ENCODE data around the gene KSR2. TPM values are rescaled to one million over a fixed set of nuclear protein-coding genes. Genes with fewer than 3 reads are reported as not detected.

KSR2 gene
- total RNA-seq, 4 donors from 2014 or later, result under 0.01 to 0.08 (median under 0.01) TPM; not detected in 1

GRCh38 chr12:117907108-117907689 is 61.6 kb downstream of the KSR2 start:
- H3K27ac ChIP-seq, result no peak overlapping the region
- ATAC-seq, result no peak
- WGBS, 2 donors (ENCODE audit: low coverage in 1 of 2), result 35 to 40% methylated on average over 1 to 8 of the region's 11 CpGs
- peaks cover 18% of the 10 kb centered on the region for H3K27me3 ChIP-seq
- H3K36me3 ChIP-seq, result no peaks in the 10 kb centered on the region
- H3K4me3 ChIP-seq, result no peak overlapping the region
- TF ChIP-seq POLR2AphosphoS5 (IDR thresholded peaks at IDR 0.05), result no peak
- no peak for TF ChIP-seq EP300 (IDR thresholded peaks at IDR 0.05)
- TF ChIP-seq POLR2A (IDR thresholded peaks at IDR 0.05), result no peak
- TF ChIP-seq CTCF (IDR thresholded peaks at IDR 0.05), result no peak
- H3K4me1 ChIP-seq, result no peaks in the 10 kb centered on the region
- H3K9me3 ChIP-seq, result peaks cover 0 to 16% (median 0%) of the 10 kb centered on the region in 3 donors

GRCh38 chr12:117904051-117904450 is 64.7 kb downstream of the KSR2 start:
- Histone ChIP-seq H3K4me3 (no peak overlapping the region), H3K9me3 (peaks cover 0 to 10% (median 0%) of the 10 kb centered on the region in 3 donors), H3K36me3 (no peaks in the 10 kb centered on the region), H3K4me1 (no peaks in the 10 kb centered on the region), H3K27me3 (peaks cover 21% of the 10 kb centered on the region), H3K27ac (no peak overlapping the region)
- ATAC-seq, result no peak
- no peak for TF ChIP-seq POLR2A (IDR thresholded peaks at IDR 0.05)
- 83 to 92% methylated on average over 4 to 6 of the region's 6 CpGs for WGBS, 2 donors (ENCODE audit: low coverage in 1 of 2)

- Histone ChIP-seq H3K4me3 (no peak overlapping the region), H3K36me3 (no peaks in the 10 kb centered on the region), H3K27ac (no peak overlapping the region), H3K27me3 (peaks cover 21% of the 10 kb centered on the region), H3K4me1 (no peaks in the 10 kb centered on the region), H3K9me3 (peaks cover 0 to 10% (median 0%) of the 10 kb centered on the region in 3 donors)
- ATAC-seq, result no peak
- no peak for TF ChIP-seq POLR2AphosphoS5 (IDR thresholded peaks at IDR 0.05)
- TF ChIP-seq EP300 (IDR thresholded peaks at IDR 0.05), result no peak
- no peak for TF ChIP-seq POLR2A (IDR thresholded peaks at IDR 0.05)
- no peak for TF ChIP-seq CTCF (IDR thresholded peaks at IDR 0.05)
- WGBS, 2 donors (ENCODE audit: low coverage in 1 of 2), result 50 to 63% methylated on average over 3 of the region's 3 CpGs
Measured at GRCh38 chr12:117903110-117903840, 65.5 kb downstream of the KSR2 start.

- ATAC-seq, result no peak
- Histone ChIP-seq H3K4me3 (no peak overlapping the region), H3K36me3 (no peaks in the 10 kb centered on the region), H3K27me3 (peaks cover 31% of the 10 kb centered on the region), H3K27ac (no peak overlapping the region), H3K4me1 (no peaks in the 10 kb centered on the region), H3K9me3 (peaks cover 0 to 10% (median 0%) of the 10 kb centered on the region in 3 donors)
- 83 to 92% methylated on average over 8 of the region's 8 CpGs for WGBS, 2 donors (ENCODE audit: low coverage in 1 of 2)
- no peak for TF ChIP-seq CTCF (IDR thresholded peaks at IDR 0.05)
- no peak for TF ChIP-seq EP300 (IDR thresholded peaks at IDR 0.05)
- TF ChIP-seq POLR2A (IDR thresholded peaks at IDR 0.05), result no peak
- no peak for TF ChIP-seq POLR2AphosphoS5 (IDR thresholded peaks at IDR 0.05)
Measured at GRCh38 chr12:117901631-117902030, 67.2 kb downstream of the KSR2 start.

- no peaks in the 10 kb centered on the region for H3K4me1 ChIP-seq
- H3K27me3 ChIP-seq, result peaks cover 26% of the 10 kb centered on the region
- peaks cover 0 to 10% (median 0%) of the 10 kb centered on the region in 3 donors for H3K9me3 ChIP-seq
- no peak for ATAC-seq
- 72 to 90% methylated on average over 2 to 4 of the region's 4 CpGs for WGBS, 2 donors (ENCODE audit: low coverage in 1 of 2)
- TF ChIP-seq POLR2AphosphoS5 (IDR thresholded peaks at IDR 0.05) (no peak), EP300 (IDR thresholded peaks at IDR 0.05) (no peak), POLR2A (IDR thresholded peaks at IDR 0.05) (no peak), CTCF (IDR thresholded peaks at IDR 0.05) (no peak)
- no peaks in the 10 kb centered on the region for H3K36me3 ChIP-seq
- no peak overlapping the region for H3K27ac ChIP-seq
- H3K4me3 ChIP-seq, result no peak overlapping the region
Measured at GRCh38 chr12:117900561-117900960, 68.2 kb downstream of the KSR2 start.
